Activated CD8-positive, alpha-beta memory T cell treated with anti-CD3 and anti-CD28 coated beads, Interleukin-2, amount 10 ng/mL, durations not matched to agents 7 days and 5 days (primary cell): ENCODE measurements around the gene LEPROT. TPM values are rescaled to one million over a fixed set of nuclear protein-coding genes. Genes with fewer than 3 reads are reported as not detected.

Experiments used
- ATAC-seq: fragments of 150-1000 bp; cut with Tn5 transposase; one replicate; pipeline ENCODE4 v1.10.0; 2021; ENCODE audit warnings: moderate library complexity
- CTCF ChIA-PET: fragments of 350-600 bp; sonication (Branson Sonifier 250); formaldehyde crosslinking; loops from one replicate; lab custom pipeline; 2021; ENCODE audit warnings: antibody characterized with exemption; lab: Charles Lee
- DNase-seq: peaks from one replicate; pipeline ENCODE4 v3.0.0-alpha.2; 2020
- H3K27ac Mint-ChIP-seq: one replicate; pipeline ENCODE4 v1.8.0; 2021; ENCODE audit warnings: mild to moderate bottlenecking, mixed read lengths
- H3K27me3 Mint-ChIP-seq: one replicate; pipeline ENCODE4 v1.8.0; 2021; ENCODE audit warnings: mixed read lengths
- H3K36me3 Mint-ChIP-seq: one replicate; pipeline ENCODE4 v1.8.0; 2021; ENCODE audit warnings: mild to moderate bottlenecking, mixed read lengths
- H3K4me1 Mint-ChIP-seq: one replicate; pipeline ENCODE4 v1.8.0; 2021; ENCODE audit warnings: mixed read lengths
- H3K4me3 Mint-ChIP-seq: one replicate; pipeline ENCODE4 v1.8.0; 2021; ENCODE audit warnings: mild to moderate bottlenecking, moderate library complexity, mixed read lengths
- H3K9me3 Mint-ChIP-seq: one replicate; pipeline ENCODE4 v1.8.0; 2022; ENCODE audit warnings: low read depth, mixed read lengths
- total RNA-seq, 2 experiments: library from RNA; stranded (reverse); gene quantifications; one replicate each; pipeline ENCODE4 v1.2.3, GENCODE V29; 2021

Gene LEPROT
- total RNA-seq, 2 experiments from 2014 or later: 23.8 to 27.3 TPM

DNA sequence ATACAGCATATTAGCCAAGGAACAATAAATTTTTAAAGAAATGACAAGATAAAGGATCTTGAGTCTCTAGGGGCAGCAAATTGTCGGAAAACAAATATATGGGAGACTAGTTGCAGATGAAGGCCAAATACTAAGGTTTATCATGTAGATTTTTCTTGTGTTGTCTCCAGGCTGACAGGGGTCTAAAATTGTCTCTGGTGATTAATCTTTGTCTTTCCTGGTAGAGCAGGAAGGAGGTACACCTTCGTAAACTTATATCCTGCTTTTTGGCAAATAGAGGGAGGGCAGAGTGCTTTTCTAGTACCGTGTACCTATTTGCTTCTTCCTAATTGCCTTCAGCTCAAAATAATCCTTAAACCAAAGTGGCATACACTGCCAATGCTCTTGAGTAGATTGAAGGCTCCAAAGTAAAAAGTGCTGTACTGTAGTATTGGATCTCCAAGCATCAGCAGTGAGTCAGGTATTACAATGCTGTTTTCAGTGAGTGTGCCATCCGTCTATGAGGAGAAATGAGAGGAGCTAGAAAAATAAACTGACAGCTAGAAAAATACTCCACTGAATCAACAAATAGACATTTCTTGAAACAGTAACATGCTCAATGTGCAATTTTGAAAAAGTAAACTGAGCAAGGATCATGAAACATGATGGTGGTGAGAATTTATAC, 1.8 kb upstream of the LEPROT start:
- DNase-seq: no peak
- Mint-ChIP-seq H3K27ac (no peak overlapping the region), H3K36me3 (no peaks in the 10 kb centered on the region), H3K27me3 (no peaks in the 10 kb centered on the region), H3K4me3 (no peak overlapping the region), H3K4me1 (peaks cover 17% of the 10 kb centered on the region), H3K9me3 (no peaks in the 10 kb centered on the region)
- no peak for ATAC-seq
- CTCF ChIA-PET: interaction anchor here (0.8 to 2.6 kb wide), 8 partner anchors 10 to 269 kb away, joined by 3 to 19 read pairs (median 7); no protein-coding TSS in a partner anchor

DNA sequence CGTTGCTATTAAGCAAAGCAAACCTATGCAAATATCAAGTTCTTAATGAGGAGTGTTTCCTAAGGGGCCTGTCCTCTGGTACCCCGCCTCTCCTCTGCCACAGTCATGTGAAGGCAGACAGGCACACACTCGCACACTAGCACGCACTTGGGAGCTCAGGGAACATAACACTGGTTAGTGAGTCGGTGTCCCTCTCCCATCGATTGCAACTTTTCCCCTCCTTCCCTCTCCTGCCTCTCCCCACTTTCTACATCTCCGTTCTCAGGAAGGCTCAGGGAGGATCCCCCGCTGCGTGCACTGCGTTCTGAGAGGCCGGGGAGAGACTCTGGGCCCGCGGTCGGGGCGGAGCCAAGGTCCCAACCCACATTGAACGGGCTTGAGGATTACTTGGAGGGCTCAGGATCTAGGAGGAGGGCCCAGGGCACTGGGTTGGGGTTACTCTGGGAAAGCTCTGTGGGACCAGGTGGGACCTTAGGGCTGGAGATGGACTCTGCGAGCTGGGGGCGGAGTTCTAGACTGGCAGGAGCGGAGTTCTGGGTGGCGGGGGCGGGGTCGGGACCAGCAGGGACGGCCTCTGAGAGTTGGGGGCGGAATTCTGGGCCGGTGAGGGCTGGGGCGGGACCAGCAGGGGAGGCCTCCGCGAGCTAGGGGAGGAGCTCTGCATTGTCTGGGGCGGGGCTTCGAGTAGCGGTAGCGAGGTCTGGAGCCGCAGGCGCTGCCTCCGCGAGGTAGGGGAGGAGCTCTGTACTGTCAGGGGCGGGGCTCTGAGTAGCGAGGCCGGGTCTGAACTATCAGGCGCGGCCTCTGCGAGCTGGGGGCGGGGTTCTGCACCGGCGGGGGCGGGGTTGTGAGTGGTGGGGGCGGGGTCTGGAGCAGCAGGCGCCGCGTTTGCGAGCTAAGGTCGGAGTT, 533 bp upstream of the LEPROT start:
- Mint-ChIP-seq H3K4me1 (peaks cover 28% of the 10 kb centered on the region), H3K27me3 (no peaks in the 10 kb centered on the region), H3K4me3 (no peak overlapping the region), H3K9me3 (no peaks in the 10 kb centered on the region), H3K27ac (peak overlapping the region; percentile 94), H3K36me3 (peaks cover 5% of the 10 kb centered on the region)
- ATAC-seq (peak; percentile 94), DNase-seq (peak; percentile 100)
- CTCF ChIA-PET: interaction anchor here (0.7 to 2.6 kb wide), 14 partner anchors 9 to 374 kb away, joined by 3 to 19 read pairs (median 4); partner anchors contain the start of gene AK4

DNA sequence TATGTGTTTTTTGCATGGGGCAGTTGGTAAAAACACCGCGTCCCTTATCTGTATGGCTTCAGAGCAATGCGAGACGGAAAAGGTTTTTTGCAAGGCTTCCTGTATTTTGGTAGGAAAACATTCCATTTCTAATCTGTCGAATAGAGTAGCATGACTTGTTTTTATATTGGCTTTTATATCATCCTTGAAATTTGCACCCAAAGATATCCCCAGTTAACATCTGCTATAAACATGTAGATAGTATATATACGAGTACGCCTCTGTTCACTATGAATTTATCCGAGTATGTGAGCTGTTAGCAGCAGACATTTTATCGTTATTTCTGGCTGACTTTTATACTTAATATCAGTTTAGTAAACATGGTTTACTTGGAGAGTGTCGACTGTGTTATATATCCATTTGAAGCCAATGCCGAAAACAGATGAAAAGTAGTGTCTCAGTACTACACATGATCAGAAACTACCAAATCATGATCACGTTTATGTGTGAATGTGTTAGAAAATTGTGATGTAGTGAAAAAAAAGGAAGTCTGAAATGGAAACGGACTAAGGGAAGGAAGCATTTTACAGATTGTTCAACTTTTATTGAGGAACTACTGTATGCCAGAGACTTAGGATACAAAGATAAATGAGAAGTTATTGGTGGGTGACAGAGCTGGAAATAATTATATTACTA, 1.0 kb downstream of the LEPROT start:
- Mint-ChIP-seq H3K4me3 (no peak overlapping the region), H3K4me1 (peaks cover 29% of the 10 kb centered on the region), H3K36me3 (peaks cover 20% of the 10 kb centered on the region), H3K27ac (no peak overlapping the region), H3K9me3 (no peaks in the 10 kb centered on the region), H3K27me3 (no peaks in the 10 kb centered on the region)
- ATAC-seq: no peak
- CTCF ChIA-PET: interaction anchor here (1.3 to 1.8 kb wide), 2 partner anchors 28 to 185 kb away, joined by 3 to 5 read pairs; no protein-coding TSS in a partner anchor
- no peak for DNase-seq

DNA sequence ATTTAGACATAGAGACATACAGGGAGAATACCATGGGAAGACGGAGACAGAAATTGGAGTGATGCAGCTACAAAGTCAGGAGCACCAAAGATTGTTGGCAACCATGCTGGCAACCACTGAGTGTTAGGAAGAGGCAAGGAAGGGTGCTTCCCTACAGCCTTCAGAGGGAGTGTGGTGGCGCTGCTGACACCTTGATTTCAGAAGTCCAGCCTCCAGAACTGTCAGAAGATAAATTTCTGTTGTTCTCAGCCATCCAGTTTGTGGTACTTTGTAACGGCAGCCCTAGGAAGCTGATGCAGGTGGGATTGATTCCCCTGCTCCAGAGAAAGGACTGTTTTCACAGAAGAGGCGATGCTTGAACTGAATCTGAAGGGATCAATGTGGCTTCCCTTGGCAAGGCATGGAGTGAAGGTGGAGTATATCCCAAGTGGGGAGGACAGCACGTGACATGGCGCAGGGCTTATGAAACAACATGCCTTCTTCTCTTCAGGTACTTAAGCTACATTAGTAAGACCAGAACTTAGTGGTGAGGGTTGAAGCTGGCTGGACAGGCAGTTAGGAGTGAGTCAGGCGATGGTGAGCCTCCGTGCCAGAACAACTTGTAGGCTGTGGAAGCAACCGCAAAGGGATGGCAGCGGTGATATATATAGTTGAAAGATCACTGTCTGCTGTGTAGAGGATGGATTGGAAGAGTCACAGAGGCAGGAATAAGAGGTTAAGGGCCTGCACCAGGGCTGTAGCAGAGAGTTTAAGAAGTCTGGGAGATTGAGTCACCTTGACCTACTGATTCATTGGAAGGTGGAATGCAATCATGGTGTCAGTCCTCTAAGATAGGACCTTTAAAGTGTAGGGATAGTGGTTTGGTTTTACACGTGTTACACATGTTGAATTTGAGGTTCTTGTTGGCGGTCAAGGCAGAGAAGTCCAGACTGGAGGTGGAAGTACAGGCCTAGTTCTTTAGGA, 2.1 kb downstream of the LEPROT start:
- CTCF ChIA-PET: interaction anchor here (0.7 to 1.8 kb wide), 4 partner anchors 16 to 186 kb away, joined by 3 to 5 read pairs (median 4); no protein-coding TSS in a partner anchor
- DNase-seq (no peak), ATAC-seq (no peak)
- no peaks in the 10 kb centered on the region for H3K27me3 Mint-ChIP-seq
- no peaks in the 10 kb centered on the region for H3K9me3 Mint-ChIP-seq
- peaks cover 27% of the 10 kb centered on the region for H3K4me1 Mint-ChIP-seq
- no peak overlapping the region for H3K27ac Mint-ChIP-seq
- H3K36me3 Mint-ChIP-seq: peaks cover 26% of the 10 kb centered on the region
- H3K4me3 Mint-ChIP-seq: no peak overlapping the region

DNA sequence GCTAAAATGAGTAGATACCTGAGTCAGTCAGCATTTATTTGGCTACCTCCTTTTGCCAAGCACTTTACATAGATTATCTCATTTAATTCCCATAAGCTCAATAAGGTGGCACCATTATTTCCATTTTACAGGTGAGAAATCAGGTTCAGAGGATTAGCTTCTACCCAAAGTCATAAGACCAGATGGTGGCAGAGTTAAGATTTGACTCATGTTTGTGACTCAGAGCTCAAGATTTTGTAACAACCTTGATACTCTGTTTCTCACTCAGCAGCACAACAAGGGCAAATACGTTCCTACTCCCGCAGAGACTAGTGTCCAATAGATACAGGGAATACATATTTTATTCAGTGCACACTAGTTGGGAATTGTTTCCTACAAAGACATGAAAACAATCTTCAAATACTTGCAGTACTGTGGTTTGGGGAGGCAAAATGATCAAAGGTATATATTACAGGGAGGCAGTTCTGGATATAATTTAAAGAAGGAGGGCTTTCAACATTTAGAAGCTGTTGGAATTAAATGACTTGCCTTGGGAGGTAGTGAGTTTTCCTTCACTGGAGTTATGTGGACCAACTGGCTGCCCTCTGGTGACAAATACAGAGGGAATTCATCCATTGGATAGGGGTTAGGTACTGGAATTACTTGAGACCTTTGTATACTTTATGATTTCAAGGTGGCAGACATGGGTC, 3.6 kb downstream of the LEPROT start:
- peaks cover 31% of the 10 kb centered on the region for H3K36me3 Mint-ChIP-seq
- peaks cover 22% of the 10 kb centered on the region for H3K4me1 Mint-ChIP-seq
- no peak for ATAC-seq
- no peaks in the 10 kb centered on the region for H3K9me3 Mint-ChIP-seq
- H3K27me3 Mint-ChIP-seq: no peaks in the 10 kb centered on the region
- peak overlapping the region; percentile 11 for H3K27ac Mint-ChIP-seq
- CTCF ChIA-PET: interaction anchor here (0.7 to 1.7 kb wide), 3 partner anchors 14 to 188 kb away, joined by 3 to 5 read pairs (median 3); no protein-coding TSS in a partner anchor
- peak; percentile 43 for DNase-seq
- no peak overlapping the region for H3K4me3 Mint-ChIP-seq

DNA sequence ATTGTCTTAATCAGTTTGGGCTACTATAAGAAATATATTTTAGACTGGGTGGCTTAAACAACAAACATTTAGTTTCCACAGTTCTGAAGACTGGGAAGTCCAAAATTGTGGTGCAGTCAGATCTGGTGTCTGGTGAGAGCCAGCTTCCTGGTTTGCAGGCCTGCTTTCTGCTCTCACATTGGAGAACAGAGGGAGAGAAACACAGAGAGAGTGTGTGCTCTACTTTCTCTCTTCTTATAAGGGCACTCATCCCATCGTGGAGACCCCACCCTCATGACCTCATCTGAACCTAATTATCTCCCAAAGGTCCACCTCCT, 4.1 kb downstream of the LEPROT start:
- DNase-seq: no peak
- H3K27me3 Mint-ChIP-seq: no peaks in the 10 kb centered on the region
- no peak for ATAC-seq
- no peaks in the 10 kb centered on the region for H3K9me3 Mint-ChIP-seq
- peaks cover 31% of the 10 kb centered on the region for H3K36me3 Mint-ChIP-seq
- peaks cover 18% of the 10 kb centered on the region for H3K4me1 Mint-ChIP-seq
- H3K27ac Mint-ChIP-seq: no peak overlapping the region
- CTCF ChIA-PET: interaction anchor here (0.7 to 1.3 kb wide), 2 partner anchors 34 to 188 kb away, joined by 3 read pairs; no protein-coding TSS in a partner anchor
- no peak overlapping the region for H3K4me3 Mint-ChIP-seq

DNA sequence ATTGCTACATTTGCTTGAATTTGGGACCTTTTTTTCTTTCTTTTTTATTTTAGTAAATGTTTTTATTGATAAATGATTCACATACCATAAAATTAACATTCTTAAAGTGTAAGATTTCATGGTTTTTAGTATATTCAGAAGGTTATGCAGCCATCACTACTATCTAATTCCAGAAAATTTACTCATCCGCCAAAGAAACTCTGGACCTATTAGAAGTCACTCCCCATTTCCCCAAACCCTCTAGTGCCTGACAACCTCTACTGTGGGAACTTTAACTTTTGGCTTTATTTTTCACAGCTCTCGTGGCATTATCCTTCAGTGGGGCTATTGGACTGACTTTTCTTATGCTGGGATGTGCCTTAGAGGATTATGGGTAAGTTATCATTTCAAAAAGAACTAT, 4.5 kb downstream of the LEPROT start:
- H3K9me3 Mint-ChIP-seq: no peaks in the 10 kb centered on the region
- no peak overlapping the region for H3K4me3 Mint-ChIP-seq
- CTCF ChIA-PET: no interaction called here
- no peak overlapping the region for H3K27ac Mint-ChIP-seq
- peaks cover 35% of the 10 kb centered on the region for H3K36me3 Mint-ChIP-seq
- H3K27me3 Mint-ChIP-seq: no peaks in the 10 kb centered on the region
- peaks cover 15% of the 10 kb centered on the region for H3K4me1 Mint-ChIP-seq
- no peak for ATAC-seq
- no peak for DNase-seq

DNA sequence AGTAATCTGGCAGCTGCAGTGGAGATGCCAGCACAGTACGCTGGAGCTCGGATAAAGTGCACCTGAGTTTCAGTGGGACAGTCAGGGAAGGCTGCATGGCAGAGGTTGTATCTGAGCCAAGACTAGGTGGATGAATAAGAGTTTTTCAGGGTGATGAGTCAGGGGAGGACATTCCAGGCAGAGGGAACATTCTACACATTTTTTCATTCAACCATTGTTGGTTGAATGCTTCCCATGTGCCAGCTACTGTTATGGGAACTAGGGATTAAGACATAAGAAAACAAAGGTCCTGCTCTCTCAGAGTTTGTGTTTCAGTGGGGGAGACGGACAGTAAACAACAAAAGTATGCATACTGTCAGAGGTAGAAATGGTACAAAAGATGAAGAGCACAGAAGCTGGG, 5.2 kb downstream of the LEPROT start:
- H3K27ac Mint-ChIP-seq: no peak overlapping the region
- H3K9me3 Mint-ChIP-seq: no peaks in the 10 kb centered on the region
- DNase-seq (no peak), ATAC-seq (no peak)
- no peak overlapping the region for H3K4me3 Mint-ChIP-seq
- CTCF ChIA-PET: no interaction called here
- no peaks in the 10 kb centered on the region for H3K27me3 Mint-ChIP-seq
- H3K36me3 Mint-ChIP-seq: peaks cover 37% of the 10 kb centered on the region
- peaks cover 17% of the 10 kb centered on the region for H3K4me1 Mint-ChIP-seq

DNA sequence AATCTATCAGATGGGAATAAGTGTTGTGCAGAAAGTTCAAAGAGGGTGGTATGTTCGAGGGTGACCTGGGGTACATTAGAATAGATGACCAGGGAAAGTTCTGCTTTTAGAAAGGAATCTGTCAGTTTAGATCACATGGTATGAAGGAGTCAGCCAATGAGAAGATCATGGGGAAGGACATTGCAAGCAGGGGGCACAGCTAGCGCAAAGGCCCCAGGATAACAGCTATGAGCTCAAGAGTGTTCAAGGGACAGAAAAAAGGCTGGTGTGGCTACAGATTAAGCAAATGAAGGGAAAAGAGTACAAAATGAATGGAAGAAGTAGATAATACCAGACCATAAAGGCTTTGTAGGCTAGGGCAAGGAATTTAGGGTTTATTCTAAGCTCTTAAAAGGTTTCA, 8.6 kb downstream of the LEPROT start:
- Mint-ChIP-seq H3K4me3 (no peak overlapping the region), H3K36me3 (peaks cover 42% of the 10 kb centered on the region), H3K9me3 (no peaks in the 10 kb centered on the region), H3K4me1 (peaks cover 26% of the 10 kb centered on the region), H3K27ac (no peak overlapping the region), H3K27me3 (no peaks in the 10 kb centered on the region)
- DNase-seq: no peak
- CTCF ChIA-PET: interaction anchor here (1.2 to 3.5 kb wide), 4 partner anchors 9 to 258 kb away, joined by 3 to 27 read pairs (median 20); no protein-coding TSS in a partner anchor
- ATAC-seq: no peak

DNA sequence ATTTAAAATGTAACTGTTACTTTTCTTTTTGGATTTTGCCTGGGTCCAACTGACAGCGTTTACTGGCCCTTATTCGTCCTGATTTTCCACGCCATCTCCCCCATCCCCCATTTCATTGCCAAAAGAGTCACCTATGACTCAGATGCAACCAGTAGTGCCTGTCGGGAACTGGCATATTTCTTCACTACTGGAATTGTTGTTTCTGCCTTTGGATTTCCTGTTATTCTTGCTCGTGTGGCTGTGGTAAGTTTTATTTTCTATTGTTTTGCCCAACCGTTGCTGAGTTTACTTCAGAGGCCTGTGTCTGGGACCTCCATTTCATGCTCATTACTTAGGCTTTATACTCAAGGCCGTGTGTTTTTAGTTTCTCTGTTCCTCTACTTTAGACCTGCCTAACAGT, 9.3 kb downstream of the LEPROT start:
- no peaks in the 10 kb centered on the region for H3K9me3 Mint-ChIP-seq

DNA sequence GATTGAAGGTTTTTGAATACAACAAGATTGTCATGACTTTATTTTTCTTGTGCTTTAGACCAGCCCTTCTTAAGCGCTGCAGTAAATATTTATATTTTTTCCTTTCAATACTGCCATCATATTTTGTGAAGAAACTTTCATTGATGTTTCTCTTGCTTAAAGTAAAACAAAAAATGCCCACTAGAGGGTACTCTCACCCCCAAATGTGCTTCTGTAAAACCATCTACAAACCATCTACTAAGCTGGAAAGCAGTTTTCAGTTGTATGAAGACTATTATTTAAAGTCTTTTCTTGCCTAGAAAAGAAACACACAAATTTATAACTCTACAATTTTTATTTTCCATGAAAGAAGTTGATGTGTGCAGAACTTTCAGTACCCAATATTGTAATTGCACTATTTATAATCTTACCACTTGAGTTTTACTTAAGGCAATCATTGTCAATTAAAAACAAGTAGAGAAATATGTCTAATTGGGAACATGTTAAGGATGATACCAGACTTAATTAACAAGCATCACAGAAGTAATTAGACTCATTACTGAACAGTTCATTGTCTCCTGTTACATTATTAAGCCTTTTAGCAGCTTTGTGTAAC, 10.7 kb downstream of the LEPROT start:
- ATAC-seq (no peak), DNase-seq (no peak)
- CTCF ChIA-PET: interaction anchor here (0.6 to 3.5 kb wide), 11 partner anchors 8 to 356 kb away, joined by 3 to 27 read pairs (median 5); partner anchors contain the start of genes LEPR and LEPROT
- peaks cover 31% of the 10 kb centered on the region for H3K36me3 Mint-ChIP-seq
- H3K27ac Mint-ChIP-seq: no peak overlapping the region
- no peak overlapping the region for H3K4me3 Mint-ChIP-seq
- peaks cover 20% of the 10 kb centered on the region for H3K4me1 Mint-ChIP-seq
- no peaks in the 10 kb centered on the region for H3K9me3 Mint-ChIP-seq
- no peaks in the 10 kb centered on the region for H3K27me3 Mint-ChIP-seq

More for the DNA sequence above, 9.3 kb downstream of the LEPROT start:
- Mint-ChIP-seq H3K27me3 (no peaks in the 10 kb centered on the region), H3K36me3 (peaks cover 43% of the 10 kb centered on the region), H3K27ac (no peak overlapping the region), H3K4me3 (no peak overlapping the region), H3K4me1 (peaks cover 19% of the 10 kb centered on the region)
- CTCF ChIA-PET: interaction anchor here (1.7 to 3.5 kb wide), 5 partner anchors 10 to 257 kb away, joined by 5 to 27 read pairs (median 16); partner anchors contain the start of genes LEPR and LEPROT
- ATAC-seq: no peak
- DNase-seq: no peak
